Measurements from ENCODE around the gene PARVG.

The PARVG gene

GRCh38 chr22:44199164-44199563, 18.4 kb downstream of the PARVG start:
- DNase-seq (ENCODE audit: low spot score): no peak
- Histone ChIP-seq H3K4me2 (ENCODE audit: insufficient read depth, low read length, poor library complexity, severe bottlenecking) (no peak overlapping the region), H2BK120ac (ENCODE audit: low read depth, low read length) (no peak overlapping the region), H2BK5ac (ENCODE audit: low read length) (no peak overlapping the region), H3K23ac (ENCODE audit: low read depth, low read length, poor library complexity) (peak overlapping the region; percentile 13), H4K91ac (ENCODE audit: low read depth, low read length, poor library complexity) (no peak overlapping the region), H3K79me1 (ENCODE audit: low read depth, low read length) (peaks cover 2% of the 10 kb centered on the region), H4K8ac (ENCODE audit: low read depth, low read length) (no peak overlapping the region), H3K9ac (ENCODE audit: low read depth, low read length, poor library complexity) (no peak overlapping the region), H3K4me1 (ENCODE audit: control insufficient read depth in 2 of 2, insufficient read depth in 1 of 2, low read depth in 1 of 2, low read length in 2 of 2) (peaks cover 0 to 2% of the 10 kb centered on the region in 2 donors), H3K4ac (ENCODE audit: low read length) (no peak overlapping the region), H2BK15ac (ENCODE audit: low read length) (no peak overlapping the region), H3K4me3 (ENCODE audit: low read length in 2 of 2) (no peak overlapping the region), H3K36me3 (replicated peaks in 1 of 2; ENCODE audit: control insufficient read depth in 2 of 2, insufficient read depth in 2 of 2, low read length in 2 of 2) (no peaks in the 10 kb centered on the region), H3K27me3 (ENCODE audit: control insufficient read depth in 3 of 3, insufficient read depth in 3 of 3, low read depth in 1 of 3, low read length in 3 of 3) (peaks cover 0 to 37% (median 0%) of the 10 kb centered on the region in 3 experiments), H3K9me3 (replicated peaks in 1 of 2; ENCODE audit: control insufficient read depth in 2 of 2, insufficient read depth in 1 of 2, low read depth in 1 of 2, low read length in 2 of 2) (no peaks in the 10 kb centered on the region), H2AK5ac (ENCODE audit: low read depth, low read length) (no peak overlapping the region), H3K27ac (replicated peaks; ENCODE audit: low read length) (no peak overlapping the region), H3K18ac (ENCODE audit: low read length) (no peak overlapping the region), H3K14ac (ENCODE audit: low read length) (no peak overlapping the region), H2AFZ (ENCODE audit: low read length) (no peak overlapping the region), H2BK12ac (ENCODE audit: low read length) (no peak overlapping the region)
- no CpG with 5 or more reads among the region's 2 CpGs for WGBS, 2 donors (ENCODE audit: extremely low coverage in 2 of 2, insufficient read length in 2 of 2, insufficient replicate concordance in 1 of 2)

- Histone ChIP-seq H3K27ac (replicated peaks; ENCODE audit: low read length) (no peak overlapping the region), H3K4me1 (ENCODE audit: control insufficient read depth in 2 of 2, insufficient read depth in 1 of 2, low read depth in 1 of 2, low read length in 2 of 2) (peaks cover 0 to 2% of the 10 kb centered on the region in 2 donors), H2BK12ac (ENCODE audit: low read length) (no peak overlapping the region), H2AK5ac (ENCODE audit: low read depth, low read length) (peak overlapping the region; percentile 81), H3K79me1 (ENCODE audit: low read depth, low read length) (peaks cover 2% of the 10 kb centered on the region), H2AFZ (ENCODE audit: low read length) (no peak overlapping the region), H3K4me3 (ENCODE audit: low read length in 2 of 2) (no peak overlapping the region), H3K36me3 (replicated peaks in 1 of 2; ENCODE audit: control insufficient read depth in 2 of 2, insufficient read depth in 2 of 2, low read length in 2 of 2) (no peaks in the 10 kb centered on the region), H3K27me3 (ENCODE audit: control insufficient read depth in 3 of 3, insufficient read depth in 3 of 3, low read depth in 1 of 3, low read length in 3 of 3) (peaks cover 0 to 37% (median 0%) of the 10 kb centered on the region in 3 experiments), H2BK5ac (ENCODE audit: low read length) (no peak overlapping the region), H3K9me3 (replicated peaks in 1 of 2; ENCODE audit: control insufficient read depth in 2 of 2, insufficient read depth in 1 of 2, low read depth in 1 of 2, low read length in 2 of 2) (no peaks in the 10 kb centered on the region), H3K4ac (ENCODE audit: low read length) (no peak overlapping the region), H2BK120ac (ENCODE audit: low read depth, low read length) (peak overlapping the region; percentile 52), H3K23ac (ENCODE audit: low read depth, low read length, poor library complexity) (no peak overlapping the region), H3K9ac (ENCODE audit: low read depth, low read length, poor library complexity) (no peak overlapping the region), H3K18ac (ENCODE audit: low read length) (peak overlapping the region; percentile 42), H4K8ac (ENCODE audit: low read depth, low read length) (no peak overlapping the region), H4K91ac (ENCODE audit: low read depth, low read length, poor library complexity) (no peak overlapping the region), H2BK15ac (ENCODE audit: low read length) (peak overlapping the region; percentile 27), H3K14ac (ENCODE audit: low read length) (no peak overlapping the region), H3K4me2 (ENCODE audit: insufficient read depth, low read length, poor library complexity, severe bottlenecking) (no peak overlapping the region)
- no peak for DNase-seq (ENCODE audit: low spot score)
- no CpG with 5 or more reads among the region's 5 CpGs for WGBS, 2 donors (ENCODE audit: extremely low coverage in 2 of 2, insufficient read length in 2 of 2, insufficient replicate concordance in 1 of 2)
These were observed 19.1 kb downstream of the PARVG start for GRCh38 chr22:44199866-44200265.

- no peak overlapping the region for H3K4ac ChIP-seq (ENCODE audit: low read length)
- H3K14ac ChIP-seq (ENCODE audit: low read length): no peak overlapping the region
- no peaks in the 10 kb centered on the region for H3K9me3 ChIP-seq (replicated peaks in 1 of 2; ENCODE audit: control insufficient read depth in 2 of 2, insufficient read depth in 1 of 2, low read depth in 1 of 2, low read length in 2 of 2)
- H3K27ac ChIP-seq (replicated peaks; ENCODE audit: low read length): no peak overlapping the region
- peak overlapping the region; percentile 9 for H3K9ac ChIP-seq (ENCODE audit: low read depth, low read length, poor library complexity)
- H3K27me3 ChIP-seq (ENCODE audit: control insufficient read depth in 3 of 3, insufficient read depth in 3 of 3, low read depth in 1 of 3, low read length in 3 of 3): peaks cover 0 to 36% (median 0%) of the 10 kb centered on the region in 3 experiments
- H2BK15ac ChIP-seq (ENCODE audit: low read length): peak overlapping the region; percentile 82
- H3K4me3 ChIP-seq (ENCODE audit: low read length in 2 of 2): no peak overlapping the region
- peaks cover 2% of the 10 kb centered on the region for H3K79me1 ChIP-seq (ENCODE audit: low read depth, low read length)
- peak overlapping the region; percentile 44 for H3K18ac ChIP-seq (ENCODE audit: low read length)
- peak overlapping the region; percentile 81 for H2AK5ac ChIP-seq (ENCODE audit: low read depth, low read length)
- H2BK120ac ChIP-seq (ENCODE audit: low read depth, low read length): peak overlapping the region; percentile 52
- H3K4me1 ChIP-seq (ENCODE audit: control insufficient read depth in 2 of 2, insufficient read depth in 1 of 2, low read depth in 1 of 2, low read length in 2 of 2): peaks cover 0 to 2% of the 10 kb centered on the region in 2 donors
- no peak overlapping the region for H4K8ac ChIP-seq (ENCODE audit: low read depth, low read length)
- no peak overlapping the region for H2AFZ ChIP-seq (ENCODE audit: low read length)
- WGBS, 2 donors (ENCODE audit: extremely low coverage in 2 of 2, insufficient read length in 2 of 2, insufficient replicate concordance in 1 of 2): no CpG with 5 or more reads among the region's 6 CpGs
- no peak overlapping the region for H3K23ac ChIP-seq (ENCODE audit: low read depth, low read length, poor library complexity)
- DNase-seq (ENCODE audit: low spot score): no peak
- H4K91ac ChIP-seq (ENCODE audit: low read depth, low read length, poor library complexity): peak overlapping the region; percentile 62
- no peaks in the 10 kb centered on the region for H3K36me3 ChIP-seq (replicated peaks in 1 of 2; ENCODE audit: control insufficient read depth in 2 of 2, insufficient read depth in 2 of 2, low read length in 2 of 2)
- H2BK5ac ChIP-seq (ENCODE audit: low read length): no peak overlapping the region
- H3K4me2 ChIP-seq (ENCODE audit: insufficient read depth, low read length, poor library complexity, severe bottlenecking): no peak overlapping the region
- peak overlapping the region; percentile 67 for H2BK12ac ChIP-seq (ENCODE audit: low read length)
These were observed 19.7 kb downstream of the PARVG start for GRCh38 chr22:44200451-44200850.

GRCh38 chr22:44200855-44201550, 20.3 kb downstream of the PARVG start:
- H2BK15ac ChIP-seq (ENCODE audit: low read length): peak overlapping the region; percentile 82
- no peak overlapping the region for H3K4me2 ChIP-seq (ENCODE audit: insufficient read depth, low read length, poor library complexity, severe bottlenecking)

More at GRCh38 chr22:44200855-44201550, 20.3 kb downstream of the PARVG start:
- H3K4me3 ChIP-seq (ENCODE audit: low read length in 2 of 2): no peak overlapping the region
- peak overlapping the region; percentile 44 for H3K18ac ChIP-seq (ENCODE audit: low read length)
- no peak overlapping the region for H2AFZ ChIP-seq (ENCODE audit: low read length)
- H4K91ac ChIP-seq (ENCODE audit: low read depth, low read length, poor library complexity): peak overlapping the region; percentile 62
- H3K9me3 ChIP-seq (replicated peaks in 1 of 2; ENCODE audit: control insufficient read depth in 2 of 2, insufficient read depth in 1 of 2, low read depth in 1 of 2, low read length in 2 of 2): no peaks in the 10 kb centered on the region
- H3K27me3 ChIP-seq (ENCODE audit: control insufficient read depth in 3 of 3, insufficient read depth in 3 of 3, low read depth in 1 of 3, low read length in 3 of 3): peaks cover 0 to 31% (median 0%) of the 10 kb centered on the region in 3 experiments
- DNase-seq (ENCODE audit: low spot score): no peak
- no peak overlapping the region for H4K8ac ChIP-seq (ENCODE audit: low read depth, low read length)
- H2AK5ac ChIP-seq (ENCODE audit: low read depth, low read length): peak overlapping the region; percentile 81
- no peak overlapping the region for H2BK5ac ChIP-seq (ENCODE audit: low read length)
- no peak overlapping the region for H3K27ac ChIP-seq (replicated peaks; ENCODE audit: low read length)
- peak overlapping the region; percentile 46 for H3K9ac ChIP-seq (ENCODE audit: low read depth, low read length, poor library complexity)
- H3K23ac ChIP-seq (ENCODE audit: low read depth, low read length, poor library complexity): peak overlapping the region; percentile 40
- peaks cover 0 to 2% of the 10 kb centered on the region in 2 donors for H3K4me1 ChIP-seq (ENCODE audit: control insufficient read depth in 2 of 2, insufficient read depth in 1 of 2, low read depth in 1 of 2, low read length in 2 of 2)
- no peaks in the 10 kb centered on the region for H3K36me3 ChIP-seq (replicated peaks in 1 of 2; ENCODE audit: control insufficient read depth in 2 of 2, insufficient read depth in 2 of 2, low read length in 2 of 2)
- no peak overlapping the region for H2BK120ac ChIP-seq (ENCODE audit: low read depth, low read length)
- H3K4ac ChIP-seq (ENCODE audit: low read length): no peak overlapping the region
- peaks cover 2% of the 10 kb centered on the region for H3K79me1 ChIP-seq (ENCODE audit: low read depth, low read length)
- peak overlapping the region; percentile 66 for H3K14ac ChIP-seq (ENCODE audit: low read length)
- H2BK12ac ChIP-seq (ENCODE audit: low read length): peak overlapping the region; percentile 24
- no CpG with 5 or more reads among the region's 17 CpGs for WGBS, 2 donors (ENCODE audit: extremely low coverage in 2 of 2, insufficient read length in 2 of 2, insufficient replicate concordance in 1 of 2)

Measured in neuronal stem cell (in vitro differentiated cells).